ENCODE measurements around the gene LPP.

Gene LPP

DNA sequence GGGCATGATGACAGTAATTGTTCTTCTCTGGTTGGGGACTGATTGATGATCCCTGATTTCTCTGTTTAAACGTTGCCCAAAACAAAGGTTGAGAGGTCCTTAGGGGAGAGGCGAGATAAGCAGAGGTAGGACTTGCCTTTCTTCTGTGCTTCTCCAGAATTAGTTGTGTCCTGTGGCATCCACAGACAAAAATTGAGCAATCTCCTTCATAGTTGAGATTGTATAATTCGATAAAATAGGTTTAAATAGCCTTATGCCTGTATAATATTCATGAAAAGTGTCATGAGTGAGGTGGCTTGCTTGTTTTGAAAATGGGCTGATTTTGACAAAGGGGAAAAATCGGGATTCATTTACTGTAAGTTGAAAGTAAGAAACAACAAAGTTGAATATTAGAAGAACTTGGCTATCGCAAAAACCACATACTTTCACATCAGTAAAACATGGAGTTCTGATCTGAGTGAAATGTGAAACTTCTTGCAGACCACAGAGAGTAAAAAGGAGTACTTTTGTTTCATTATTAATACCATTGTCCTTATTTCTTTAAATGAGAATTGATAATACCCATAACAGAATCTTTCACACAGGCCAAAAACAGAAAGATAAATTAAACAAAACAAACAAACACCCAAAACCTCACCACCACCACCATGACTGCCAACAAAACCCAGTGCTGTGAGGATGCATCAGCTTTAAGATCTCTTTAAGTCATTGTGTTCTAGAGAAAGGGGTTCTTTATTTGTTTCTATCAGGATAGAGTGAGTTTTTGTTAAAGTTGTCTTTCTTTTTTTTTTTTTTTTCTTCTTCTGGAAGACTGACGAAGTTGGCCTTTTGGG is 155.7 kb downstream of the LPP start:
- DNase-seq: no peak

DNA sequence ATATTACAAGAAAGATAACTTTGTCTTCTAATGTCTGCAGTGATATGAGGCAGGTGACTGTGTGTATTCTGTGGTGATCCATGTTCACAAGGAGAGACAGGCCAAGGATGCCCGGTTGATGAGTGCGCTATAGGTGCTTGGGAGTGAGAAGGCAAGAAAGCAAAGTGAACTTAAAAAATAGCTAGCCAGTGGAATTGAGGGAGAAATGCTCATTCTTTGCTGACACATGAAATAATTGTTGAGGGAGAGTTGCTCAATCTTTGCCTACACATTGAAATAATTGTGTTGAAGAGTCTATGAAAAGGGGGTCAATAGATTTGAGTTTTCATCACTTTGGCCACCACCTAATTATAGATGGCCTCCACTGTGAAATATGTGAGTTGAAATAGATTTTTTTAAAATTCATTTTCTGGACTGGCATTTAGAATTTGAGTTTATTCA is 156.3 kb downstream of the LPP start:
- no peak for DNase-seq

DNA sequence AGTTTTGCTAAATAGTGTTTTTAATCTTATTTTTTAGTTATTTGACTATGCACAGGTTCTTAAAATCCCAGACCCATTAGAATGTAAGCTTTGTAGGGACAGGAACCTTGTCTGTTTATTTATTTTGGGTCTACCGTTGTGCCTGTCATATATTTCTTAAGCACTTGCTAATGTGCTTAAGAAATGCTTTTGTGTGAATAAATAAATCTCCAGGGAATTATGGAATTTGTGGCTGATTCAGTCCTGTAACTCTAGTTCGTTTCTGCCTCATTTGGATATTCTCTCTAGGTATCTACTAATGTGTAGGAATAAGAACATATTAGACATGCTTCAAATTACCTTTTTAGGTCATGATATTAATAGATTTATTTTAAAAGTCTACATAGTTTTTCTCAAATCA is 161.6 kb downstream of the LPP start:
- no peak for DNase-seq

DNA sequence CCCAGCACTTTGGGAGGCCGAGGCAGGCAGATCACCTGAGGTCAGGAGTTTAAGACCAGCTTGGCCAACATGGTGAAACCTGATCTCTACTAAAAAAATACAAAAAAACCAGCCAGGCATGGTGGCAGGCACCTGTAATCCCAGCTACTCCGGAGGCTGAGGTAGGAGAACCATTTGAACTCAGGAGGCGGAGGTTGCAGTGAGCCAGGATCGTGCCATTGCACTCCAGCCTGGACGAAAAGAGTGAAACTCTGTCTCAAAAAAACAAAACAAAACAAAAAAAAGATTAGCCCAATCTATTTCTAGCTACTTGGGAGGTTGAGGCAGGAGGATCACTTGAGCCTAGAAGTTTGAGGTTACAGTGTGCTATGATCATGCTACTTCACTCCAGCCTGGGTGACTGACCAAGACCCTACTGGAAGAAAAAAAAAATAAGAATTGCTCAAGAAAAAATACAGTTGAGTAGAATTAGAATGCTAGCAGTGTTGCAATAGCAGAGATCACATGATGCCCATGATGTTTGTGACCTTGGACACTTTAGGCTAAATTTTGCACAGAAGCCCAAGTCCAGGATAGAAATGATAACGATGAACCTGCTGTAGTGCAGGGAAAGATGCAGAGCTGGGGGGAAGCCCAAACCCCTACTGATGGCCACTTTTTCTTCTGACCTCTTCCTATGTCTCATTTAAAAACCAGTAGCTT is 162.2 kb downstream of the LPP start:
- DNase-seq: no peak

DNA sequence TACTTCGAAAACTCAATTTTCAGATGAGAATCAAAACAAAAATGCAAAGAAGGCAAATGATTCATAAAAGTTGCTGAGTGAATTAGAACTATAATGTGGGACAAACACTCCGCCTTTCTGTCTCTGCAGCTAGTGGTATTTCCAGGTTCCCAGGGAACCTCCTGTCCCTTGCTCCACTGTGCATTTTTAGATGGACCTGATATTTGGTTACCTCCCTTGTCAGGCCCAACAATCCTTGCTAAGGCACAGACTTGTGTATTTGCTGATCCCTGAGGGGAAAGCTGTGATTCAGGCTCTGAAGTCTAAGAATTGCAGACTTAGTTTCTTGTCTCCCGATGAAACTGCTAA is 162.7 kb downstream of the LPP start:
- no peak for DNase-seq

DNA sequence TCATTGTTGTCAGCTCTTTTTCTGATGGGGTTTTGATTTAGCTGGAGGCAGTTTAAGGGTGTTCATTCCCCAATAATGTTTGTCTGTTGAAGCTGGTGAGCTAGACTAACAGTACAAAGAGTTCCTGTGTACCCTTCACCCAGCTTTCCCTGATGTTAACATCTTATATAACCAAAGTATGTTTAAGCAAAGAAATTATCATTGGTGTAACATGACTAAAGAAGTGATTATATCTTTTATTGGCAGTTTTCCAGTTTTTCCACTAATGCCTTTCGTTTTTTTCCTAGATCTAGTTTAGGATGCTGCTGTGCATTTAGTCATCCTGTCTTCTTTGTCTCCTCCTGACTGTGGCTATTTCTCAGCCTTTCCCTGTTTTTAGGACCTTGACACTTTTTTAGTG is 165.6 kb downstream of the LPP start:
- no peak for DNase-seq

DNA sequence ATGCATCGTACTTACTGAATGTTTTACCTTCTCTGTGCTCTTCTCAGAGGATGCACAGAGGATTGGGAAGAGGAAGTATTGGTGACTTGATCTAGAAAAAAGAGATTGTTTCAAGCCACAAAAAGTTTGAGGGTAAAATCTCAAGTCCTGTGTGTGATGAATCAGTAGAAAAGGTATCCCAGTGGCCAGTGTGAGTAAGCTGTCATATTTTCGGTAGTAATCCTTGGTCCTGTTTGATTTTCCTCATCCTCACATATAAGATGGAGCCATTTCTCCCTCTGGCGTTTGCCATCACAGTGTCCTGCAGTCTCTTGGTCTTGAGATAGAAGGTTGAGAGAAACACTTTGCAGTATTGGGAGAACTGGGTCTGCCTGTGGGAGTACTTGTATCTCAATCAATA is 166.8 kb downstream of the LPP start:
- no peak for DNase-seq

DNA sequence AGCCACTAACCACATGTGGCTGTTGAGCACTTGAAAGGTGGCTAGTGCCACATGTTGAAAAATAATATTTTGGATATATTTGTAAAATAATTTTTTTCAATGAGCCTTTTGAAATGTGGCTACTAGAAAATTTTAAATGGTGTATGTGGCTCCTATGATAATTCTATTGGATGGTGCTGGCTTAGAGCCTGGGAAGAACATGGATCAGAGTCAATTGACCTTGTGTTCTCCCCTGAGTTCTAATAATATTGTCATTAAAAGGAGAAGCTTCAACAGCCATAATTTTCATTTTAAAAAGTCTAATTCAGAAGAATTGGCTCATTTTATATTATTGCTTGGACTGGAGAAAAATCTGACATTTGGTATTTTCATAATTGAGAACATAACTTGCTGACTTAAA is 167.3 kb downstream of the LPP start:
- no peak for DNase-seq

DNA sequence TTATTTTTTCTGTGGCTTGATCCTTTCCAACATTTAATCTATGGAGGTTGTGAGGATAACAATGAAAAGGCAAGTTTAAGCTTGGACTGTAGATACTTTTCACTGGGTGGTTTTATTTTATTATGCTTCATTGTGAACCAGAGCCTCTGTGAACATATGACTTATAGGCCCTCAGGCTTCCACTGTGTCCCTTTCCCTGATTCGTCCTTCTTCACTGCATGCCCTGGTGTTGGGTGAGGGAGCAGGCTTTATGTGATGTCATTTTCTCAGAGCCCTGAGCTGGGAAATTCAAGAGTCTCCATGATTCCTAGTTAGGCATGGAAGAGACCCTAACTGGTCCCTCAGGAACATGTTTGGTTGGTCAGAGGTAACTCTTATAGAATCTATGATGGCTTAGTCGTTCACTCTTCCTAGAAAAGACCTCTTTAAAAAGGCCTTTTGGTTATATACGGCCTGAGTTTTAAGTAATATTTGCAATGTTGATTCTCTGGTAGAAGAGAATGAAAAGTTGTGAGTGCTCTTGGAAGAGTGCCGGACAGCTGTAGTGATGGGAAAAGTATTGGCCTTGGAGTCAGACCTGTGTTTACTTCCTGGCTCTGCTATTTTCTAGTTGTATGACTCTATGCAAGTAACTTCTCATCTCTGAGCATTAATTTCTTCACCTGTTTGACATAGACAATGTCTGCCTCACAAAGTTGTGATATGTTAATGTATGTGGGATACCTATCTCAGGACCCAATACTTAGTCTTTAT is 168.4 kb downstream of the LPP start:
- no peak for DNase-seq

DNA sequence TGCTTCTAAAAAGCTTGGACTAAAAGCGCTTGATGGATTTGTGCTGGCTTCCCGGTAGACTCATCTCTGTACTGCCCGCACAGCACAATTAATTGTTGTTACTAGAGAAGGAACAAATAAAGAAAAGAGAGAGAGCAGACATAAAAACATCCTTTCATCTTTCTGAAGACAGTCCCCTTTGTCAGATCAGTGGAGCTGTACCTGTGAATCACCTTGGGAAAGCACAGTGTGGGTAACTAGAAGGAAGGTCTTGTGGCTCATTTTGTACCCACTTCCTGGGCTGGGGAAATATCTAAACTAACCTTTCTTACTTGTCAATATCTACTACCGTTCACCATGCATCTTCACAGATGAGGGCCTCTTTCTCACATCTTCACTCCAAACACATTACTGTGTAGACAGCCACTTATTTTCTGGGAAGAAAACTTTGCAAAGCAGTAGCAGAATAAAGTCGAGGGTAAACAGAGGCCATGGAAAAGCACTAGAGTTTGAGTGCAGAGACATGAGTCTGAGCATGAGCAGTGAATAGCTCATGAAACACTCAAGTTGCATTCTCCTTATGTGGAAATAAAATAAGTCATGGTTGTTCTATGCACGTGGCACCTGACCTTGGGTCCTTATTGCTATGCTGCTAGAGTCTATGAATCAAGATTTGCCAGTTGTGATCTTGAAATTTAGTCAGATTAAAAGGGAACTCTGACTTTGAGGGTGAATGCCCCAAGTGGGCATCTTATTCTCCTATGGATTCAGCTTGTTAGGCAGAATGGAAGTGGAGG is 169.3 kb downstream of the LPP start:
- DNase-seq: no peak

DNA sequence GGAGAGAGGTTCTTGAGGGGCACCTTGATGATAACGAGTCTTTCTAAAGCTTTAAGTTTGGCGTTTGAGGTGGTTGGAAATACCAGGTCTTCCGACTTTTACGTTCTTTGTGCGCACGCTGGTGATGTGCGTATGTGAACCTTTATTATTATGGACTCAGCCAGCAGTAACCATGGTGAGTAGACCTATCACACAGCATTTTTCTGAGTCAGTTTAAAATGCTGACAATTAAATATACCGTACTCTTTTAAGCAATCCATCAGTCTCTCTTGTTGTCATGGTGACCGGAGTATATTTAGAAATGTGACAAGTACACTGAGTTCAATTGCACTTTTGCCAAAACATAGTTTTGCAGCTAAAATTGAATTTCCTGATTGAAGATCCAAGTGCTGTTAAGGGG is 172.2 kb downstream of the LPP start:
- no peak for DNase-seq

DNA sequence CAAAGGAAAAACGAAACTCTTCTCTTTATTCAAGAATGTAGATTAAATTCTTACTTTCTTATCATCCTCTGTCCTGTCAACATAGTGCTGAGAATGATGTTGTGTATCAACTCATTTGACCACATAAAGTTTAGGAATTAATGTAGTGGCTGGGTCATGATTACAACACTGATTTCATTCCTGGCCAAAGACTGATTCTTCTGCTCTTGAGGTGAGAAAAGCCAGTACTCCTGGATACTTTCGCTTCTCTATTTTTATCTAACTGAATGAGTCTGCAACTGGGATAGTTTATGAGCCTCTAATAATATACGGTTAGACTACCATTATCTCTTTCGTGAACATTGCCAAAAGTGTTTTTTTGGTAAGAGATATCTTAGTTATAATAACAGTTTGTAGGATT is 173.0 kb downstream of the LPP start:
- no peak for DNase-seq

DNA sequence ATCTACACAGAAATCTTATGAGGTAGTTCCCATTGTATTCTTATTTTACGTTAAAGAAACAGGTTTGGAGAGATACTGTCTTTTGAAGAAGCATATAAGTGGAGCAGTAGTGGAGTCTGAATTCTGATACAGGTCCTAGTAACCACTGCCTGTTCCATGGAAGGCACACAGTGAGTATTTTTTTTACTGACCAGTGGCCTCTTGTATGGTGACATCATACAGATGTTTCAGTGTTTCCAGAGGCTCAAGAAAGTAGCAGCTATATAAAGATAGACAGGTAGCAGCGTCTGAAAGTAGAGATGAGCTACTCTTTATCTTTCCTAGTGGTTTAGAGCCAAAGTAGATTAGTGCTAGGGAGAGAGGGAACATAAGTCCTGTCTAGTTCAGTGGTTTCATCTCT is 173.5 kb downstream of the LPP start:
- no peak for DNase-seq

DNA sequence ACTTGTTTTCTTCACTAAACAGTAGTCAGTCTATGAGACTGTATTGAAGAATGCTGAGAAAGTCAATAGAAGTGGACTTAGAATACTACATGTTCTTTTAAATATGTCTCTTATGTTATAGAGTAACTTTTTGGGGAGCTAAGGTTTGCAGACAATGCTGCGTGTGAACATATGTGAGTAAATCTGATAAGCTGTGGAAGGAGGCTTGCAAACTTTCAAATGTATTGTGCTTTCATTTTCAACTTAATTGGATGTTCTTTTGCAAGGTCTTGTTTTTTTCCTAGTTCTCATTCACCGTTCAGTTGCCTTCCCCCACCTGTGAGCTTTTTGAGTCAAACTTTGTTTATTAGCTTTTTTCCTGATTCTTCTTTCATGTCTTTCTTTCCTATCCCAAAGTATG is 176.2 kb downstream of the LPP start:
- no peak for DNase-seq

DNA sequence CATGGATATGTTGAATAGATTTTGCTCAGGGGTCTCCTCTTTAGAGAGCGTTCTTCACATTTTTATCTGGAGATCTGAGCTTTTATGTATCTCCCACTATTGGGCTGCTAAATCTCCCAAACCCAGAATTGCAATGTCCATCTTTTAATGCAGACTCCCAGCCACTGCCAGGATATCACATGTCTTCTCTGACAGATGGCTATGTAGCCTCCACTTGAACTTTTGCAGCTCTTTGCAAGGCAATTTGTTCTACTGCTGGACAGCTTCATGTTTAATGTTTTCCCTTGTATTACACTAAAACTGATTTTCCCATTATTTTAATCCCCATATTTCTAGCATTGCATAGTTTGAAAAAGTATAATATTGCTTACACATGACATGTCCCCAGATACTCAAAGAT is 177.2 kb downstream of the LPP start:
- DNase-seq: no peak

DNA sequence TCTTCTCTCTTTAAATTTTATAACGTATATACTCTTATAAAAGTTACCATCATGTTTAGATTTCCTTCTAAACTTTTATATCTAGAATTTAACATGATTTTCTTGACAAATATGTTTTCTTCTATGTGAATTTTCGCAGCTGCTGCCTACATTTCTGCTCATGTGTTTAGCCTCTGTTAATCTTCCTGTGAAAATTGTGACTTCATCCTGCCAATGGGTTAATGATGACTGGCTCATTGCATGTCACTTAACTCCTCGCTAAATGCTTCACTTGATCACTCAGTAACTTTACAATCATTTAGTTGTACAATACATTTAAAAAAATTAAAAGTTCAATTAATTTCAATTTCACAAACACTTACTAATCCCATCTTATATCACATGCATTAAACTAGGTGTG is 178.1 kb downstream of the LPP start:
- no peak for DNase-seq

DNA sequence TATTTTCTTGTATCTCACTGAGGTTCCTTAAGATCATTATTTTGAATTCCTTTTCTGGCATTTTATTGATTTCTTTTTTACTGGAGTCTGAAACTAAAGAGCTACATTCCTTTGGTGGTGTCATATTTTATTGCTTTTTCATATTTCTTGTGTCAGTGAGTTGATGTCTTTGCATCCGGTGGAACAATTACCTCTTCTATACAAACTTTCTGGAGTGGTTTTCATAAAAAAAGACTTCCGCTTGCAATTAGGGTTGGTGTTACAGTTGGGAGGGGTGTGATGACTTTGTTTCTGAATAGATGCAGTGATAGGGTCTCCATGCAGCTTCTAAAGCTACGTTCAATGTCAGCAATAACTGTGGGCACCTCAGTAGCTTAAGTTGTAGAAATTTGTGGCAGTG is 181.7 kb downstream of the LPP start:
- no peak for DNase-seq

DNA sequence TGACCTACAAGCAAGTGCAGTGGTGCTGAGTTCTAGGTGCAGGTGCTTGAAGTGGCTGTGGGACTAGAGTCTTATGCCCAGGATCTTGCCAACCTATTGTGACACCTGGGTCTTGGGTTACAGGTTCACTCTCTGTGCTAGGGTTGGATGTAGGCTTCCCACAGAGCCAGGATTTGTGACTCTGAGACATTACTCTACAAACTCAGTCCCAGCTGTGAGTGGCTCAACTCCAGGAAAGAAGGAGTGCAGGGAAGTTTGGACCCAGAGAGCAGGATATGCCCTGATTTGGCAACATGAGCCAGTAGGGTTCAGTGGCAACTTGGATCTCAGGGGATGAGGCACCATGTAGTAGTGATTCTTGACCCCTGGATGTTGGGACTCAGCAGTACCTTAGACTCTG is 182.2 kb downstream of the LPP start:
- DNase-seq: no peak

DNA sequence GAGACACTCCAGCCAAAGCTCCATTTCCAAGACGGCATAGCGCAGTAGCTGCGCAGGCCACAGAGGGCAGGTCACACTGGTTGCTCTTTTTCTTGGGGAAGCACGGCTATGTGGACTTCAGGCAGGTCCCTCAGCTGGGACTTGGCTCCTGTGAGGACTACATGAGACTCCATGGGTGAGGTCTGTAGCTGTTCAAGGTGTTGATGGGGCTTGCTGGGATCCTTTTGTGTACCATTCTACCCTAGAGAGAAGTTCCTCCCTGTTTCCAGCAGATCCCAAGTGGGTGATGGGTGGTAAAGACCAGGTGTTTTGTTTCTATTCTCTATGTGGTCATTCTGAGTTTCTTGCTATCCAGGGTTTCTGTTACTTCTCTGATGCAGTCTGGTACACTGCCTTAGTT is 183.3 kb downstream of the LPP start:
- DNase-seq: no peak

DNA sequence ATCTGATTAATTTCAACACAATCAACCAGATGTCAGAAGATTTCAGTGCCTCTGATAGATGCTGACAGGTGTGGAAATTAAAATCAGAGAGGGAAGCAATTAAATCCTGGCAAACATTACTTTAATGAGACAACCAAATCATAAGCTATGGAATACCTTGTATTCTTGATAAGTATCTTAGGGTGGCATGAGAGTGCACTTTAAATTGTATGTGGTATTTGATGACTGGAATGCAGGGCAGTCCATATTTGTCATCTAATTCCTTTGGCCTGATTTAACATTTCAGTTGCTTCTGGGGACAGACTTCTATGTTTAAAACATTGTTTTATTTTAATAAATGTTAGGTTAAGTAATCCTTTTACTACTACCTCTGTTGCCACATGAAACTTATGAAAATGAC is 184.1 kb downstream of the LPP start:
- no peak for DNase-seq

DNA sequence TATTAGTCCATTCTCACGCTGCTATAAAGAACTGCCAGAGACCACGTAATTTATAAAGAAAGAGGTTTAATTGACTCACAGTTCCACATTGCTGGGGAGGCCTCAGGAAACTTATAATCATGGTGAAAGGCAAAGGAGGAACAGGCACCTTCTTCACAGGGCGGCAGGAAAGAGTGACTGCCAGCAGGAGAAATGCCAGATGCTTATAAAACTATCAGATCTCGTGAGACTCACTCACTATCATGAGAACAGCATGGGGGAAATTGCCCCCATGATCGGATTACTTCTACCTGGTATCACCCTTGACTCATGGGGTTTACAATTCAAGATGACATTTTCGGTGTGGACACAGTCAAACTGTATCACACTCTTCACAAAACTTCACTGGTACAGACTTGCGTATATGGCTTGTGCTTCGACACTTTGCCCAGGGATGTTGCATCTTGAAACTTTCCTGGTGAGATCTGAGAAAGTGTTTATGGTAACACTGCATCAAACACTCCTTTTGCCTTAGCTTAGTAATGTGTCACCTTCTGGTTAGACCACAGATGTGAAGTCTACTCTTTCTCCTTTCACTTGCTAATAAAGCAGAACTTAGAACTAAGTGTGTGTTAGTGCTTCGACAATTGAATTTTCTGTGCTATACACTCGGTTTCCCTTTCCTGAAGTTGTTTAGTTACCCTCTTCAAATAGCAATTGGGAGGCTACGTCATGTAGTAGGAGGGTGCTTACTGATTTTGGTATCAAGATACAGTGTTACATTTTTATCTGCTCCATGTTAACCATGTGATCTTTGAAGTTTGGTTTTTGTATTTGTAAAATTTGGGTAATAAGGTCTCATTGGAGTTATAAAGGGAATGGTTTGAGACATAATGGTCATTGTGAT is 185.7 kb downstream of the LPP start:
- no peak for DNase-seq

DNA sequence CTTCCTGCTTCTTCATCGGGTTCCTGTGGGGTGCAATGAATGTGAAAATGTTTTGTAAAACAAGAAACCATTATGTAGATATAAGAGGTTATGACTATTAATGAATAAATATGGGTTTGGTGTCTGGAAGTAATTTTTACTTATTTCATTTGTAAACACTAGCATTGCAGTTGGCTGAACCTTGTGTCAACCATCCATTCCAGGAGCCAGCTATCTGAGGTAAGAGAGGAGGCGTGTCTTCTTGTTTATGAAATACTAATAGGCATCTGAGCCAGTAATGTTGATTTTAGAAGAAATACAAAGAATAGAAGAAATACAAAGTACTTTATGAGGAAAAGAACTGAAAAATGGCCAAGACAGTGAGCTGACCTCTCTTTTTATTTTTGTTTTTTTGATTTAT is 187.5 kb downstream of the LPP start:
- no peak for DNase-seq

Measured in left hindlimb (tissue), 1 donor.